Measurements from ENCODE around the gene TGIF1.
A peak's percentile ranks its signal among the peaks of the same experiment; 100 is the strongest.

Gene TGIF1

GRCh38 chr18:3440341-3440740 lies 9.6 kb upstream of the TGIF1 start:
- no peak for DNase-seq

- peak; percentile 32 for DNase-seq
Measured at GRCh38 chr18:3441290-3441689, 8.7 kb upstream of the TGIF1 start.

- DNase-seq: no peak
Measured at GRCh38 chr18:3442919-3443318, 7.1 kb upstream of the TGIF1 start.

GRCh38 chr18:3444296-3444695 lies 5.7 kb upstream of the TGIF1 start:
- DNase-seq: no peak

- no peak for DNase-seq
Measured at GRCh38 chr18:3444954-3445353, 5.0 kb upstream of the TGIF1 start.

- DNase-seq: peak; percentile 73
Measured at GRCh38 chr18:3447068-3447894, 2.7 kb upstream of the TGIF1 start.

GRCh38 chr18:3447895-3448837 lies 1.8 kb upstream of the TGIF1 start:
- DNase-seq: peak; percentile 99

GRCh38 chr18:3448838-3449511 lies 997 bp upstream of the TGIF1 start:
- DNase-seq: peak; percentile 73

- DNase-seq: peak; percentile 94
Measured at GRCh38 chr18:3449512-3450011, 410 bp upstream of the TGIF1 start.

- no peak for DNase-seq
Measured at GRCh38 chr18:3450799-3451182, 819 bp downstream of the TGIF1 start.

GRCh38 chr18:3451183-3451988 lies 1.4 kb downstream of the TGIF1 start:
- DNase-seq: peak; percentile 94

GRCh38 chr18:3451989-3452749 lies 2.2 kb downstream of the TGIF1 start:
- DNase-seq: peak; percentile 73

GRCh38 chr18:3452750-3453539 lies 3.0 kb downstream of the TGIF1 start:
- peak; percentile 37 for DNase-seq

- peak; percentile 99 for DNase-seq
Measured at GRCh38 chr18:3453540-3454364, 3.8 kb downstream of the TGIF1 start.

GRCh38 chr18:3454365-3455089 lies 4.6 kb downstream of the TGIF1 start:
- peak; percentile 65 for DNase-seq

GRCh38 chr18:3455090-3455635 lies 5.2 kb downstream of the TGIF1 start:
- DNase-seq: no peak

- peak; percentile 73 for DNase-seq
Measured at GRCh38 chr18:3455907-3456685, 6.1 kb downstream of the TGIF1 start.

- no peak for DNase-seq
Measured at GRCh38 chr18:3456686-3457069, 6.7 kb downstream of the TGIF1 start.

All from fibroblast of skin of right biceps (primary cell).